H9 (cell line): ENCODE data around the gene KCNJ11. TPM values are rescaled to one million over a fixed set of nuclear protein-coding genes. Genes with fewer than 3 reads are reported as not detected.

Experiments used
- DNase-seq: peaks from one replicate; pipeline ENCODE4 v3.0.0-alpha.2; 2017
- H2AFZ ChIP-seq: one replicate; pipeline ENCODE4 v1.6.1; 2013; ENCODE audit warnings: mild to moderate bottlenecking, low read length, control low read depth, moderate library complexity
- H2AK5ac ChIP-seq: 2 replicates; pipeline ENCODE4 v1.6.1; 2013; ENCODE audit warnings: low read length, control low read depth, mixed read lengths; ENCODE audit not compliant: insufficient read length
- H2BK120ac ChIP-seq: one replicate; pipeline ENCODE4 v1.6.1; 2013; ENCODE audit warnings: low read depth, mild to moderate bottlenecking, low read length, control low read depth, inconsistent platforms; ENCODE audit not compliant: poor library complexity, severe bottlenecking
- H2BK12ac ChIP-seq: 2 replicates; pipeline ENCODE4 v1.6.1; 2013; ENCODE audit warnings: low read length, control low read depth, mixed read lengths, low read depth; ENCODE audit not compliant: insufficient read length
- H2BK15ac ChIP-seq: 2 replicates; pipeline ENCODE4 v1.6.1; 2013; ENCODE audit warnings: low read depth, low read length, control low read depth
- H2BK20ac ChIP-seq: one replicate; pipeline ENCODE4 v1.6.1; 2013; ENCODE audit warnings: low read depth, mild to moderate bottlenecking, low read length, control low read depth, inconsistent platforms; ENCODE audit not compliant: poor library complexity, severe bottlenecking
- H2BK5ac ChIP-seq: 2 replicates; pipeline ENCODE4 v1.6.1; 2013; ENCODE audit warnings: low read length, control low read depth, mixed read lengths; ENCODE audit not compliant: insufficient read length
- H3K14ac ChIP-seq: 2 replicates; pipeline ENCODE4 v1.6.1; 2013; ENCODE audit warnings: low read length, control low read depth; ENCODE audit not compliant: insufficient read depth
- H3K18ac ChIP-seq: 2 replicates; pipeline ENCODE4 v1.6.1; 2013; ENCODE audit warnings: low read depth, mild to moderate bottlenecking, mixed read lengths, low read length, control low read depth; ENCODE audit not compliant: insufficient read length
- H3K23ac ChIP-seq: 2 replicates; pipeline ENCODE4 v1.6.1; 2013; ENCODE audit warnings: low read length, control low read depth, mixed read lengths, low read depth; ENCODE audit not compliant: insufficient read length
- H3K23me2 ChIP-seq: 2 replicates; pipeline ENCODE4 v1.6.1; 2013; ENCODE audit warnings: low read depth, mild to moderate bottlenecking, mixed read lengths, low read length, control low read depth; ENCODE audit not compliant: insufficient read length, poor library complexity, severe bottlenecking
- H3K27ac ChIP-seq: 2 replicates; pipeline ENCODE4 v1.5.1; 2013; ENCODE audit warnings: low read length, control low read depth, mixed read lengths, low read depth; ENCODE audit not compliant: insufficient read length
- H3K27me3 ChIP-seq: 2 replicates; pipeline ENCODE4 v1.6.1; 2013; ENCODE audit warnings: low read length, control low read depth, inconsistent platforms; ENCODE audit not compliant: insufficient read depth
- H3K4ac ChIP-seq: 2 replicates; pipeline ENCODE4 v1.6.1; 2013; ENCODE audit warnings: low read depth, mild to moderate bottlenecking, control low read depth, inconsistent platforms, low read length, moderate library complexity
- H3K4me1 ChIP-seq: 2 replicates; pipeline ENCODE4 v1.6.1; 2013; ENCODE audit warnings: low read length, control low read depth, inconsistent platforms; ENCODE audit not compliant: insufficient read depth
- H3K4me2 ChIP-seq: 2 replicates; pipeline ENCODE4 v1.6.1; 2013; ENCODE audit warnings: low read length, control low read depth, mixed read lengths; ENCODE audit not compliant: insufficient read length, insufficient read depth
- H3K56ac ChIP-seq: 2 replicates; pipeline ENCODE4 v1.6.1; 2013; ENCODE audit warnings: low read depth, mild to moderate bottlenecking, mixed read lengths, low read length, control low read depth; ENCODE audit not compliant: insufficient read length
- H3K79me1 ChIP-seq: 2 replicates; pipeline ENCODE4 v1.6.1; 2013; ENCODE audit warnings: low read depth, mild to moderate bottlenecking, moderate library complexity, low read length, control low read depth, inconsistent platforms; ENCODE audit not compliant: insufficient read depth, poor library complexity, severe bottlenecking
- H3K79me2 ChIP-seq: 2 replicates; pipeline ENCODE4 v1.6.1; 2013; ENCODE audit warnings: low read length, control low read depth, inconsistent platforms; ENCODE audit not compliant: insufficient read depth
- H3K9ac ChIP-seq: 2 replicates; pipeline ENCODE4 v1.6.1; 2013; ENCODE audit warnings: low read length, control low read depth, mixed read lengths; ENCODE audit not compliant: insufficient read length; ENCODE audit errors: extremely low read depth
- H3K9me3 ChIP-seq: one replicate; pipeline ENCODE4 v1.6.1; 2013; ENCODE audit warnings: low read depth, low read length, inconsistent platforms; ENCODE audit not compliant: control insufficient read depth
- H3T11ph ChIP-seq: one replicate; pipeline ENCODE4 v1.6.1; 2013; ENCODE audit warnings: mild to moderate bottlenecking, low read length, control low read depth, inconsistent platforms
- H4K20me1 ChIP-seq: one replicate; pipeline ENCODE4 v1.6.1; 2013; ENCODE audit not compliant: control insufficient read depth, insufficient read length, insufficient read depth
- H4K5ac ChIP-seq: 2 replicates; pipeline ENCODE4 v1.6.1; 2013; ENCODE audit warnings: low read depth, mild to moderate bottlenecking, mixed read lengths, low read length, control low read depth; ENCODE audit not compliant: insufficient read length
- H4K8ac ChIP-seq: replicated peaks from 2 replicates; pipeline ENCODE4 v1.6.1; 2013; ENCODE audit warnings: low read length, control low read depth, mixed read lengths, low read depth; ENCODE audit not compliant: insufficient read length
- H4K91ac ChIP-seq: 2 replicates; pipeline ENCODE4 v1.6.1; 2013; ENCODE audit warnings: low read depth, mild to moderate bottlenecking, moderate library complexity, mixed read lengths, low read length, control low read depth; ENCODE audit not compliant: insufficient read length
- H3K27ac Mint-ChIP-seq, 3 experiments: 2 replicates in 2 of 3; 3 replicates in 1 of 3; pipeline ENCODE4 v1.8.0; 2020 to 2021; ENCODE audit warnings: mixed read lengths in 3 of 3, mild to moderate bottlenecking in 1 of 3, moderate library complexity in 1 of 3
- H3K27me3 Mint-ChIP-seq: 2 replicates; pipeline ENCODE4 v1.8.0; 2021; ENCODE audit warnings: low read depth, mild to moderate bottlenecking, moderate library complexity, mixed read lengths
- H3K36me3 Mint-ChIP-seq, 3 experiments: 2 replicates in 2 of 3; 3 replicates in 1 of 3; pipeline ENCODE4 v1.8.0; 2020 to 2021; ENCODE audit warnings: low read depth in 3 of 3, mixed read lengths in 3 of 3; ENCODE audit not compliant: insufficient read depth in 1 of 3
- H3K4me1 Mint-ChIP-seq, 2 experiments: 2 replicates each; pipeline ENCODE4 v1.8.0; 2020; ENCODE audit warnings: mixed read lengths in 2 of 2
- H3K4me3 Mint-ChIP-seq, 2 experiments: 2 replicates in 1 of 2; 3 replicates in 1 of 2; pipeline ENCODE4 v1.8.0; 2020 to 2021; ENCODE audit warnings: mild to moderate bottlenecking in 2 of 2, mixed read lengths in 2 of 2, moderate library complexity in 1 of 2
- H3K9me3 Mint-ChIP-seq, 2 experiments: 2 replicates in 1 of 2; 3 replicates in 1 of 2; pipeline ENCODE4 v1.8.0; 2020; ENCODE audit warnings: mild to moderate bottlenecking in 2 of 2, mixed read lengths in 2 of 2, moderate library complexity in 1 of 2
- CTCF ChIP-seq: fragments of 200-600 bp; sonication (generic); conservative IDR thresholded peaks from 3 replicates; pipeline ENCODE4 v1.8.0; 2021; ENCODE audit warnings: antibody characterized with exemption, mild to moderate bottlenecking
- WGBS: extraction: QIAGEN DNeasy Blood & Tissue Kit; methylation state at CpG from one replicate; pipeline ENCODE4 v1.1.7; 2013; ENCODE audit warnings: missing lambda C conversion rate, low lambda C conversion rate, mixed read lengths; ENCODE audit not compliant: insufficient read length; ENCODE audit errors: extremely low coverage; 5-methylcytosine and 5-hydroxymethylcytosine counted together
- total RNA-seq: library from RNA; stranded (reverse); gene quantifications from 2 replicates; pipeline ENCODE4 v1.2.1, GENCODE V29; 2021

Gene KCNJ11
- total RNA-seq, 1 experiment from 2014 or later = 2.3 TPM

GRCh38 chr11:17347676-17348075 is 40.8 kb downstream of the KCNJ11 start:
- H3K36me3 Mint-ChIP-seq = no peaks in the 10 kb centered on the region
- Histone ChIP-seq H3K23ac (no peak overlapping the region), H2BK5ac (no peak overlapping the region), H3K18ac (no peak overlapping the region), H2AFZ (no peak overlapping the region), H3K79me2 (no peaks in the 10 kb centered on the region), H3K56ac (no peak overlapping the region), H2BK12ac (no peak overlapping the region), H3K9ac (no peak overlapping the region), H2AK5ac (no peak overlapping the region), H4K20me1 (no peaks in the 10 kb centered on the region), H2BK120ac (no peak overlapping the region), H3K4me1 (no peaks in the 10 kb centered on the region), H4K8ac (no peak overlapping the region), H3K14ac (no peak overlapping the region), H4K5ac (no peak overlapping the region), H3K4ac (no peak overlapping the region), H3K4me2 (no peak overlapping the region), H3K23me2 (peaks cover 12% of the 10 kb centered on the region), H3K79me1 (no peaks in the 10 kb centered on the region), H3K27me3 (peaks cover 15% of the 10 kb centered on the region), H4K91ac (no peak overlapping the region), H2BK15ac (no peak overlapping the region), H2BK20ac (no peak overlapping the region), H3T11ph (no peak overlapping the region), H3K27ac (no peak overlapping the region), H3K9me3 (no peaks in the 10 kb centered on the region)
- WGBS = no CpG with 5 or more reads among the region's 1 CpG
- peaks cover 3% of the 10 kb centered on the region in 2 experiments; a peak in 3 of 5 replicates for H3K9me3 Mint-ChIP-seq
- H3K27ac Mint-ChIP-seq = no peak overlapping the region
- H3K27me3 Mint-ChIP-seq = peaks cover 53% of the 10 kb centered on the region
- peaks cover 13 to 20% of the 10 kb centered on the region in 2 experiments for H3K4me1 Mint-ChIP-seq
- H3K4me3 Mint-ChIP-seq = no peak overlapping the region
- no peak for TF ChIP-seq CTCF
- DNase-seq = no peak
